Kidney (tissue), 14 donors: ENCODE results near the gene SDSL. TPM values are rescaled to one million over a fixed set of nuclear protein-coding genes. Genes with fewer than 3 reads are reported as not detected.

Experiments used
- DNase-seq, 5 donors: peaks; one replicate each; pipeline ENCODE4 v3.0.0-alpha.2; 2013 to 2020
- FAIRE-seq: peaks from 2 replicates; lab custom pipeline; 2012; peaks lifted over from hg19 to GRCh38; lab: Jason Lieb, UNC
- H3K27ac ChIP-seq, 2 donors: one replicate each; pipeline ENCODE4 v1.7.0; 2013; ENCODE audit warnings: low read depth in 2 of 2, low read length in 2 of 2, inconsistent platforms in 1 of 2
- H3K27me3 ChIP-seq: one replicate; pipeline ENCODE4 v1.7.1; 2013; ENCODE audit warnings: low read length, inconsistent platforms; ENCODE audit not compliant: control insufficient read depth, insufficient read depth
- H3K36me3 ChIP-seq, 3 donors: one replicate each; pipeline versions ENCODE4 v1.7.0 to v1.7.1; 2013; ENCODE audit warnings: low read length in 3 of 3, control low read depth in 1 of 3, inconsistent platforms in 1 of 3; ENCODE audit not compliant: insufficient read depth in 3 of 3, control insufficient read depth in 2 of 3
- H3K4me1 ChIP-seq, 3 donors: one replicate each; pipeline versions ENCODE4 v1.7.0 to v1.7.1; 2013; ENCODE audit warnings: low read length in 3 of 3, inconsistent platforms in 1 of 3, low read depth in 1 of 3; ENCODE audit not compliant: control insufficient read depth in 2 of 3, insufficient read depth in 2 of 3
- H3K4me3 ChIP-seq, 3 donors: one replicate each; pipeline versions ENCODE4 v1.7.0 to v1.8.1; 2013; ENCODE audit warnings: low read length in 3 of 3, control low read depth in 1 of 3, inconsistent platforms in 1 of 3
- H3K9ac ChIP-seq, 3 donors: one replicate each; pipeline versions ENCODE4 v1.7.0 to v1.7.1; 2013; ENCODE audit warnings: low read length in 3 of 3, control low read depth in 1 of 3, inconsistent platforms in 1 of 3
- H3K9me3 ChIP-seq, 3 donors: one replicate each; pipeline versions ENCODE4 v1.7.0 to v1.7.1; 2013; ENCODE audit warnings: low read length in 3 of 3, control low read depth in 1 of 3, inconsistent platforms in 1 of 3; ENCODE audit not compliant: control insufficient read depth in 2 of 3, insufficient read depth in 1 of 3
- CTCF ChIP-seq: IDR thresholded peaks from 3 replicates; pipeline ENCODE4 v1.5.1; 2012; ENCODE audit warnings: mild to moderate bottlenecking, moderate library complexity, borderline replicate concordance; ENCODE audit not compliant: insufficient read depth; ENCODE audit errors: extremely low read depth
- intact Hi-C: fragments of 100-400 bp; cut with DNase I; formaldehyde crosslinking; loops from one replicate; pipeline ENCODE4 v1.11.1; 2022
- polyA plus RNA-seq: library from polyadenylated mRNA; stranded (reverse); fragments of 350-450 nt; fragmentation: Illumina TruSeq; extraction: RNeasy Lipid Tissue Mini Kit (QIAGEN cat#74804); gene quantifications from one replicate; pipeline ENCODE4 v1.2.3, GENCODE V29; 2014; ENCODE audit warnings: low read depth, low replicate concordance; ENCODE audit not compliant: insufficient read depth
- total RNA-seq: library from RNA; stranded (reverse); fragmentation: NEBNext Ultra II Directional; extraction: Animal tissue kit (Norgen Biotek cat#: 25700); gene quantifications from one replicate; pipeline ENCODE4 v1.2.1, GENCODE V29; 2021
- donor health status: control.
- donor health status: control.
- donor health status: control.
- donor health status: control.
- donor health status: control.
- donor health status: DM: yes; HTN: yes; CAD: no.
- donor health status: Normal renal cell carcinoma (clear cell type).

SDSL gene
- total and polyA plus RNA-seq, 2 donors from 2014 or later: 22.8 to 116 TPM

GRCh38 chr12:113474635-113475436 is 52.7 kb downstream of the SDSL start:
- no peak overlapping the region for H3K4me3 ChIP-seq
- no peaks in the 10 kb centered on the region for H3K4me1 ChIP-seq
- no peaks in the 10 kb centered on the region for H3K36me3 ChIP-seq
- FAIRE-seq (no peak), DNase-seq (peak in 1 of 5 donors; percentile 29)
- peaks cover 68% of the 10 kb centered on the region for H3K27me3 ChIP-seq
- intact Hi-C loops: no loop called here
- H3K9me3 ChIP-seq: no peaks in the 10 kb centered on the region
- no peak overlapping the region for H3K9ac ChIP-seq
- no peak overlapping the region for H3K27ac ChIP-seq
- TF ChIP-seq CTCF: no peak

GRCh38 chr12:113475451-113476175 is 53.4 kb downstream of the SDSL start:
- H3K4me3 ChIP-seq: no peak overlapping the region
- DNase-seq (peak in 1 of 5 donors; percentile 53), FAIRE-seq (no peak)
- H3K9ac ChIP-seq: no peak overlapping the region
- H3K36me3 ChIP-seq: no peaks in the 10 kb centered on the region
- intact Hi-C loops: no loop called here
- no peaks in the 10 kb centered on the region for H3K9me3 ChIP-seq
- no peak overlapping the region for H3K27ac ChIP-seq
- no peaks in the 10 kb centered on the region for H3K4me1 ChIP-seq
- peaks cover 64% of the 10 kb centered on the region for H3K27me3 ChIP-seq
- no peak for TF ChIP-seq CTCF

- FAIRE-seq: no peak
- no peak for DNase-seq
- H3K27me3 ChIP-seq: peaks cover 68% of the 10 kb centered on the region
Measured at GRCh38 chr12:113476176-113476986, 54.2 kb downstream of the SDSL start.

More at GRCh38 chr12:113476176-113476986, 54.2 kb downstream of the SDSL start:
- no peak overlapping the region for H3K9ac ChIP-seq
- intact Hi-C loops: no loop called here
- no peak for TF ChIP-seq CTCF
- H3K27ac ChIP-seq: no peak overlapping the region
- no peaks in the 10 kb centered on the region for H3K4me1 ChIP-seq
- no peaks in the 10 kb centered on the region for H3K9me3 ChIP-seq
- H3K4me3 ChIP-seq: no peak overlapping the region
- H3K36me3 ChIP-seq: no peaks in the 10 kb centered on the region
